Duodenal mucosa (tissue), 2 donors: ENCODE results near the gene TAS2R7.

Experiments
- H3K27ac ChIP-seq: one replicate; pipeline ENCODE4 v1.7.0; 2013; ENCODE audit warnings: low read depth, low read length
- H3K27me3 ChIP-seq, 2 donors: one replicate each; pipeline ENCODE4 v1.7.0; 2013; ENCODE audit warnings: low read length in 2 of 2, control low read depth in 1 of 2; ENCODE audit not compliant: insufficient read depth in 2 of 2, control insufficient read depth in 1 of 2
- H3K36me3 ChIP-seq, 2 donors: one replicate each; pipeline ENCODE4 v1.7.0; 2013; ENCODE audit warnings: low read length in 2 of 2, control low read depth in 1 of 2; ENCODE audit not compliant: insufficient read depth in 2 of 2, control insufficient read depth in 1 of 2
- H3K4me1 ChIP-seq, 2 donors: one replicate each; pipeline ENCODE4 v1.7.0; 2013; ENCODE audit warnings: low read length in 2 of 2, control low read depth in 1 of 2; ENCODE audit not compliant: insufficient read depth in 2 of 2, control insufficient read depth in 1 of 2
- H3K4me3 ChIP-seq, 2 donors: one replicate each; pipeline ENCODE4 v1.7.0; 2013; ENCODE audit warnings: low read length in 2 of 2, low read depth in 1 of 2
- H3K9ac ChIP-seq, 2 donors: one replicate each; pipeline ENCODE4 v1.7.0; 2013; ENCODE audit warnings: low read length in 2 of 2, low read depth in 1 of 2
- H3K9me3 ChIP-seq, 2 donors: one replicate each; pipeline ENCODE4 v1.7.0; 2013; ENCODE audit warnings: low read length in 2 of 2, control low read depth in 1 of 2; ENCODE audit not compliant: control insufficient read depth in 1 of 2

TAS2R7 gene

GRCh38 chr12:10802587-10802986 lies at the start of gene TAS2R7:
Gene TAS2R7 (minus strand): TSS chr12:10802627. CDS start chr12:10802570, 57 bp downstream.
- Histone ChIP-seq H3K27ac (no peak within 1 kb of the TSS), H3K4me3 (no peak within 1 kb of the TSS), H3K27me3 (no peaks in the 10 kb centered on the region), H3K9me3 (no peaks in the 10 kb centered on the region), H3K4me1 (no peaks in the 10 kb centered on the region), H3K9ac (no peak within 1 kb of the TSS), H3K36me3 (no peaks in the 10 kb centered on the region)

GRCh38 chr12:10851243-10851858 lies 48.9 kb upstream of the TAS2R7 start:
- Histone ChIP-seq H3K27ac (no peak overlapping the region), H3K4me1 (no peaks in the 10 kb centered on the region), H3K27me3 (no peaks in the 10 kb centered on the region), H3K36me3 (peaks cover 0 to 4% of the 10 kb centered on the region in 2 donors), H3K9ac (no peak overlapping the region), H3K9me3 (peaks cover 7 to 8% of the 10 kb centered on the region in 2 donors), H3K4me3 (no peak overlapping the region)

- Histone ChIP-seq H3K4me1 (no peaks in the 10 kb centered on the region), H3K36me3 (peaks cover 0 to 4% of the 10 kb centered on the region in 2 donors), H3K27me3 (no peaks in the 10 kb centered on the region), H3K4me3 (no peak within 1 kb of the TSS), H3K9me3 (no peaks in the 10 kb centered on the region), H3K9ac (no peak within 1 kb of the TSS), H3K27ac (no peak within 1 kb of the TSS)
These were observed 47.0 kb upstream of the TAS2R7 start, which contains the start of gene PRR4 for GRCh38 chr12:10849425-10849878. Gene PRR4 (minus strand): TSS chr12:10849475. CDS start chr12:10849437, 38 bp downstream.

GRCh38 chr12:10847744-10848143 lies 45.3 kb upstream of the TAS2R7 start:
- no peaks in the 10 kb centered on the region for H3K9me3 ChIP-seq
- no peaks in the 10 kb centered on the region for H3K27me3 ChIP-seq
- H3K27ac ChIP-seq = no peak overlapping the region
- H3K4me3 ChIP-seq = no peak overlapping the region
- no peak overlapping the region for H3K9ac ChIP-seq
- H3K36me3 ChIP-seq = peaks cover 0 to 4% of the 10 kb centered on the region in 2 donors
- H3K4me1 ChIP-seq = no peaks in the 10 kb centered on the region

GRCh38 chr12:10842862-10843261 lies 40.4 kb upstream of the TAS2R7 start:
- Histone ChIP-seq H3K4me3 (no peak overlapping the region), H3K9me3 (no peaks in the 10 kb centered on the region), H3K9ac (no peak overlapping the region), H3K27me3 (no peaks in the 10 kb centered on the region), H3K36me3 (no peaks in the 10 kb centered on the region), H3K27ac (no peak overlapping the region), H3K4me1 (no peaks in the 10 kb centered on the region)

- Histone ChIP-seq H3K27me3 (no peaks in the 10 kb centered on the region), H3K4me1 (no peaks in the 10 kb centered on the region), H3K4me3 (no peak overlapping the region), H3K36me3 (no peaks in the 10 kb centered on the region), H3K9ac (no peak overlapping the region), H3K9me3 (peaks cover 0 to 3% of the 10 kb centered on the region in 2 donors), H3K27ac (no peak overlapping the region)
These were observed 36.0 kb upstream of the TAS2R7 start for GRCh38 chr12:10838461-10838860.

- Histone ChIP-seq H3K9ac (no peak overlapping the region), H3K4me1 (no peaks in the 10 kb centered on the region), H3K27ac (no peak overlapping the region), H3K4me3 (no peak overlapping the region), H3K36me3 (no peaks in the 10 kb centered on the region), H3K27me3 (no peaks in the 10 kb centered on the region), H3K9me3 (no peaks in the 10 kb centered on the region)
These were observed 27.6 kb upstream of the TAS2R7 start for GRCh38 chr12:10829994-10830393.

GRCh38 chr12:10826258-10826657 lies 23.8 kb upstream of the TAS2R7 start, which contains the start of gene TAS2R10:
Gene TAS2R10 (minus strand): TSS chr12:10826358. CDS start chr12:10826269, 89 bp downstream.
- Histone ChIP-seq H3K27me3 (no peaks in the 10 kb centered on the region), H3K4me1 (no peaks in the 10 kb centered on the region), H3K4me3 (no peak within 1 kb of the TSS), H3K36me3 (no peaks in the 10 kb centered on the region), H3K9me3 (no peaks in the 10 kb centered on the region), H3K27ac (no peak within 1 kb of the TSS), H3K9ac (no peak within 1 kb of the TSS)

- Histone ChIP-seq H3K4me1 (no peaks in the 10 kb centered on the region), H3K36me3 (no peaks in the 10 kb centered on the region), H3K4me3 (no peak overlapping the region), H3K9ac (no peak overlapping the region), H3K9me3 (no peaks in the 10 kb centered on the region), H3K27me3 (no peaks in the 10 kb centered on the region), H3K27ac (no peak overlapping the region)
These were observed 22.5 kb upstream of the TAS2R7 start for GRCh38 chr12:10824957-10825356.

- Histone ChIP-seq H3K9me3 (no peaks in the 10 kb centered on the region), H3K4me3 (no peak overlapping the region), H3K9ac (no peak overlapping the region), H3K27me3 (no peaks in the 10 kb centered on the region), H3K36me3 (no peaks in the 10 kb centered on the region), H3K27ac (no peak overlapping the region), H3K4me1 (no peaks in the 10 kb centered on the region)
These were observed 9.6 kb upstream of the TAS2R7 start for GRCh38 chr12:10811883-10812536.
